Measurements from ENCODE around the gene EAPP.
"Not testable (repeated sequence)": the region's sequence is repeated elsewhere in the genome, so short reads cannot be mapped to it uniquely, and the experiment has no call there.

EAPP gene

GRCh38 chr14:34538096-34538495 lies 1.4 kb downstream of the EAPP start:
- not testable (repeated sequence) for DNase-seq (ENCODE audit: low read depth)

DNA sequence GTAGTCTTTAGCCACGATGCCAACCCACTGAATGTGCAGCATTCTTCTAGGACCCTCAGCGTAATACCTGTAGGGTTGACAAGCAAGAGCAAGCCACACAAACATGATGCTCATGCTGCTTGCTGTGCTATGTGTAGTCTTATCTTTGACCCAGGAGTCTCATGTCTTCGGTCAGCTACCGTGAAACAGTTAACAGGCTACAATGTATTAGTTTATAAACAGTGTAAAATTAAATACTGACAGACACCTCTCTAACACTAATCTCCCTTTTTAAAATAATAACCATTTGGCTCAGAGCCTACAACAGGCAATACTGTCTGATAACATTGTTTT lies 1.9 kb downstream of the EAPP start:
- DNase-seq (ENCODE audit: low read depth), result no peak

DNA sequence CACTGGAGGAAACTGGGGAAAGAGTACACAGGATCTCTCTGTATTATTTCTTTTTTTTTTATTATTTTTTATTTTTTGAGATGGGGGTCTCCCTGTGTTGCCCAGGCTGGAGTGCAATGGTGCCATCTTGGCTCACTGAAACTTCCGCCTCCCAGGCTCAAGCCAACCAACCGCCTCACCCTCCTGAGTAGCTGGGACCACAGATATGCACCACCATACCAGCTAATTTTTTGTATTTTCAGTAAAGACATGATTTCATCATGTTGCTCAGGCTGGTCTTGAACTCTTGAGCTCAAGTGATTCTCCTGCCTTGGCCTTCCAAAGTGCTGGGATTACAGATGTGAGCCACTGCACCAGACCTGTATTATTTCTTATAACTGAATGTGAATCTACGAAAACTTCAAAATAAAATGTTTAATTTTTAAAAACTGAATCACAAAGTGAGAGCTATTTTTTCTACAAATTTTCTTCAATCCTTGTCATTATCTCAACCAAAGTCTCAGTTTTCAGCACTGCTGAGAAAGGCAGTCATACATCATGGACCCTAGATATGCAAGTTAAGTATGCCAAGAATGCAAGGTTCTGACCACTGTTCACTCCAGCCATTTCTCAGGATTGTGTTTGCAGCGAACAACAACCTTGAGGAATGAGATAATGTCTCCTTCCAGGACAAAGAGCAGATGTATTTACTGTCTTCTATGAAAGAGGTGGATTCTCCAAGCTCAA lies 2.4 kb downstream of the EAPP start:
- DNase-seq (ENCODE audit: low read depth), result no peak

DNA sequence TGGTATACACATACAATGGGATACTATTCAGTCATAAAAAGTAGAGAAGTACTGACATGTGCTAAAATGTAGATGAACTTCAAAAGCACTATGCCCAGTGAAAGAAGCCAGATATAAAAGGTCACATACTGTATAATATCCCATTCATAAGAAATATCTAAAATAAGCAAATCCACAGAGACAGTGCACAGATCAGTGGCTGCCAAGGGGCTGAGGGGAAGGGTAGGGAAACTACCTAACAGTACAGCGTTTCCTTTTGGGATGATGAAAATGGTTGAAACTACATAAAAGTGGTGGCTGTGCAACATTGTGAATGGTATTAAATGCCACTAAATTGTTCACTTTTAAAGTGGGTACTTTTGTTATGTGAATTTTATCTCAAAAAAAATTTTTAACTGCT lies 11.9 kb downstream of the EAPP start:
- DNase-seq (ENCODE audit: low read depth), result no peak

DNA sequence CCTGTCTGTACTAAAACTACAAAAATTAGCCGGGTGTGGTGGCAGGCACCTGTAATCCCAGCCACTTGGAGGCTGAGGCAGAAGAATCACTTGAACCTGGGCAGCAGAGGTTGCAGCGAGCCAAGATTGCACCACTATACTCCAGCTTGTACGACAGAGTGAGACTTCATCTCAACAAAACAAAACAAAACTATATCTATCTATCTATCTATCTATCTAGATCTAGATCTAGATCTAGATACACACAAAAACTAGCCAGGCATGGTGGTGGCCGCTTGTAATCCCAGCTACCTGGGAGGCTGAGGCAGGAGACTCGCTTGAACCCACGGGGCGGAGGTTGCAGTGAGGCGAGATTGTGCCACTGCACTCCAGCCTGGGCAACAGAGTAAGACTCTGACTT lies 15.3 kb downstream of the EAPP start:
- DNase-seq (ENCODE audit: low read depth), result not testable (repeated sequence)

- DNase-seq (ENCODE audit: low read depth), result no peak
Measured at GRCh38 chr14:34522496-34522895, 17.0 kb downstream of the EAPP start.

DNA sequence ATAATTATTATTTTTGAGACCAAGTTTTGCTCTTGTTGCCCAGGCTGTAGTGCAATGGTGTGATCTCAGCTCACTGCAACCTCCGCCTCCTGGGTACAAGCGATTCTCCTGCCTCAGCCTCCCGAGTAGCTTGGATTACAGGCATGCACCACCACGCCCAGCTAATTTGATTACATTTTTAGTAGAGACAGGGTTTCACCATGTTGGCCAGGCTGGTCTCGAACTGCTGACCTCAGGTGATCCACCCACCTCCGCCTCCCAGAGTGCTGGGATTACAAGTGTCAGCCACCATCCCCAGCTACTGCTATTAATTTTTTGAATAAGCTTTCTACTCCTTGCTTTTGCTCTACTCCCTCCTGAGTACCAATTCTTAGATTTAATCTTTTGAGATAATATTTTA lies 18.4 kb downstream of the EAPP start:
- not testable (repeated sequence) for DNase-seq (ENCODE audit: low read depth)

DNA sequence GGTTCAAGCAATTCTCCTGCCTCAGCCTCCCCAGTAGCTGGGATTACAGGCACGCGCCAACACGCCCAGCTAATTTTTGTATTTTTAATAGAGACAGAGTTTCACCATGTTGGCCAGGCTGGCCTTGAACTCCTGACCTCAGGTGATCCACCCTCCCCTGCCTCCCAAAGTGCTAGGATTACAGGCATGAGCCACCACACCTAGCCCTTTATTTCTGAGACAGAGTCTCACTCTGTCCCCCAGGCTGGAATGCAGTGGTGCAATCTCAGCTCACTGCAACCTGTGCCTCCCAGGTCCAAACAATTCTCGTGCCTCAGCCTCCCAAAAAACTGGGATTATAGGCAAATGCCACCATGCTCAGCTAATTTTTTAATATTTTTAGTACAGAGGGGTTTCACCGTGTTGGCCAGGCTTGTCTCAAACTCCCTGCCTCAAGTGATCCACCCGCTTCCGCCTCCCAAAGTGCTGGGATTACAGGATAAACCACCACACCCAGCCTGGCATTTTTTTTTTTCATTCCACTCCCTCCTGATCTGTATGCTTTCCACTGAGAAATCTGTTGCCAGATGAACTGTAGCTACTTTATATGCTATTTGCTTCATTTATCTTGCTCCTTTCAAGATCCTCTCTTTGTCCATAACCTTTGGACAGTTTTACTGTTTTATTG lies 19.1 kb downstream of the EAPP start:
- DNase-seq (ENCODE audit: low read depth), result not testable (repeated sequence)

- no peak for DNase-seq (ENCODE audit: low read depth)
Measured at GRCh38 chr14:34507884-34508283, 31.6 kb downstream of the EAPP start.

GRCh38 chr14:34507459-34507858 lies 32.0 kb downstream of the EAPP start:
- DNase-seq (ENCODE audit: low read depth), result no peak

DNA sequence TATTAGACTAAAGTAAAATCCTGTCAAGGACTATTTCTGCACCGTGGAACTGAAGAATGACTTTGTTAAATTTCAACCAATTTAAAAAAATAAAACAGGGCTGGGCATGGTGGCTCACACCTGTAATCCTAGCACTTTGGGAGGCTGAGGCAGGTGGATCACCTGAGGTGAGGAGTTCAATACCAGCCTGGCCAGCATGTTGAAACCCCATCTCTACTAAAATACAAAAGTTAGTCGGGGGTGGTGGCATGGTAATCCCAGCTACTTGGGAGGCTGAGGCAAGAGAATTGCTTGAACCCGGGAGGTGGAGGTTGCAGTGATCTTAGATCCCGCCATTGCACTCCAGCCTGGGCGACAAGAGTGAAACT lies 34.4 kb downstream of the EAPP start:
- DNase-seq (ENCODE audit: low read depth), result not testable (repeated sequence)

- not testable (repeated sequence) for DNase-seq (ENCODE audit: low read depth)
Measured at GRCh38 chr14:34504027-34504426, 35.5 kb downstream of the EAPP start.

DNA sequence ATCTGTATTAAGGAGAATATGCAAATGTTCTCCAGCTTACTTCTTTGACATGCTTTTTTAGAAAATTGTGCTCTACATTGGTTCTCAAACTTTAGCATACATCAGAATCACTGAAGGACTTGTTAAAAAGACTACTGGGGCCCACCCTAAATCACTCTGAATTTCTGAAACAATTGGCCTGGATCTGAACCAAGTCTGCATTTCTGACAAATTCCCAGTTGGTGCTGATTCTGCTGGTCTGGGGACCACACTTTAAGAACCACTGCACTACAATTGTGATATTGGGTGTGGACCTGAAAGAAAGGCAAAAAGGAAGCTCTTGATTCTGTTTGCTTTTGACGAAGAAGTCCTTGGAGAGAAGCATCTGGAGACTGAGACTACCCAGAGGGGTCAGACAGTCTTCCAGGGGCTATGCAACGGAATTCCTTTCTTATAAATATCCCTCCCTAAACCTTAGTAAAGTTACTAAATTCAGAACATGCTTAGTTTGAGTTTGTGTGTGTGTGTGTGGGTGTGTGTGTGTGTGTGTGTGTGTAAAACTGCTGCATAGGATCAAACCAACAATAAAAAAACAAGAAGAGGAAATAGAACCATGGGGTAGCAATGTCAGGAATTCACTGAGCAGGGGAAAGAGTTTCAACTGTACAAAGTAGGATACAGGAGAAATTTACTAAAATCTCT lies 36.8 kb downstream of the EAPP start:
- no peak for DNase-seq (ENCODE audit: low read depth)

DNA sequence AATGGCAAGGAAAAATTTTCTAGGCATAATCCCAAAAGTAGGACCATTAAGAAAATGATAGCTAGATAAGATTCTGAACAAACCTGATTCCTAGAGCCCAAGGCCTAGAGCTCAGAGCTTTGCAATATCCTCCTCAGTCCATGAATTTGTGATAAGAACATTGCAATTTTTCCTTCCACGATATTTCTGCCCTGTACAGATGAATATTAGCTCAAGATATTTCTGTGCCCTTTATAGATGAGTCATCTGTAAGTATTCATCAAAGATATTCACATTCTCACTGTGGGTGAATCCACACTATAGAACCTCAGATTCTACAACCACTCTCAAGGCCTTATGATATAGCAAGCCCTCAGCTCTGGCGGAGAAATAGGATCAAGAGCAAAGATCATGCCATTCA lies 37.5 kb downstream of the EAPP start:
- no peak for DNase-seq (ENCODE audit: low read depth)

DNA sequence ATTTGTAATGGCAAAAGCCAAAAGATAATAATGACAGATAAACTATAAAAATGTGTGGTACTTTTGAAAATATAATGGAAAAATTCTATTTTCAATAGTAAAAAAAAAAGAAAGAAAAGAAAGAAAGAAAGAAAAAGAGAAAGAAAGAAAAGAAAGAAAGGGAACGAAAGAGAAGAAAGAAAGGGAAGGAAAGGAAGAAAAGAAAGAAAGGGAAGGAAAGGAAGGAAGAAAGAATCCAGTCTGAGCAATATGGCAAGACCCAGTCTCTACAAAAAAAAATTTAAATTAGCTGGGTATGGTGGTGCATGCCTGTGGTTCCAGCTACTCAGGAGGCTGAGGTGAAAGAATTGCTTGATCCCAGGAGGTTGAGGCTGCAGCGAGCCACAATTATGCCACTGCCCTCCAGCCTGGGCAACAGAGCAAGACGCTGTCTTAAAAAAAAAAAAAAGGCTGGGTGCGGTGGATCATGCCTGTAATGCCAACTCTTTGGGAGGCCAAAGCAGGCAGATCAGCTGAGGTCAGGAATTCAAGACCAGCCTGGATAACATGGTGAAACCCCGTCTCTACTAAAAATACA lies 38.4 kb downstream of the EAPP start:
- DNase-seq (ENCODE audit: low read depth), result no peak

DNA sequence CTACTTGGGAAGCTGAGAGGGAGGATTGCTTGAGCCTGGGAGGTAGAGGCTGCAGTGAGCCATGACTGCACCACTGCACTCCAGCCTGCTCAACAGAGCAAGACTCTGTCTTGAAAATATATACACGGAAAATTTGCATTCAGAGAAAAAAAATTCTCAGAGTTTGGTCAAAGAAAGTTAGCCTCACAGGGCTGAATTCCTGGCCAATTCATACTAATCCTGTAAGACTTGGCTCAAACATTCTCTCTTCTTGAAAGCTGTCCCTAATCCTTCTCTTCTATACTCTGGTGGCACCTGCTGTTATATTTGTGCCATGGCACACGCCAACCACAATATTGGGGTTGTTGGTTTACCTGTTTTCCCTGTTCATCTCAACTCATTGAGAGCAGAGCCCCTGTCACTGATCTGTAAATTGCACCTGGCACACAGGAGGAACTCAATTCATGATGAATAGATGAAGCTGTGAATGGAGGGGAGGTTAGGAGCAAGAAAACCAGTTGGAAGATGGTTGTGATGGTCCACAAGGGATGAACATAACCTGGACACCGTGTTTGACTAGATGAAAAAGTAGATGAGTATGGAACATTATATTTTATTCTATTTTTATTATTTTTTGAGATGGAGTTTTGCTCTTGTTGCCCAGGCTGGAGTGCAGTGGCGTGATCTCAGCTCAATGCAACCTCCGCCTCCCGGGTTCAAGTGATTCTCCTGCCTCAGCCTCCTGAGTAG lies 40.7 kb downstream of the EAPP start:
- DNase-seq (ENCODE audit: low read depth), result no peak

- DNase-seq (ENCODE audit: low read depth), result no peak
Measured at GRCh38 chr14:34496679-34497513, 42.6 kb downstream of the EAPP start.

- DNase-seq (ENCODE audit: low read depth), result no peak
Measured at GRCh38 chr14:34496007-34496678, 43.4 kb downstream of the EAPP start.

GRCh38 chr14:34489324-34489723 lies 50.2 kb downstream of the EAPP start:
- no peak for DNase-seq (ENCODE audit: low read depth)

GRCh38 chr14:34488528-34488927 lies 51.0 kb downstream of the EAPP start:
- DNase-seq (ENCODE audit: low read depth), result no peak

- DNase-seq (ENCODE audit: low read depth), result no peak
Measured at GRCh38 chr14:34484726-34485125, 54.8 kb downstream of the EAPP start.
